Measurements from ENCODE around the gene IGSF6.

DNA sequence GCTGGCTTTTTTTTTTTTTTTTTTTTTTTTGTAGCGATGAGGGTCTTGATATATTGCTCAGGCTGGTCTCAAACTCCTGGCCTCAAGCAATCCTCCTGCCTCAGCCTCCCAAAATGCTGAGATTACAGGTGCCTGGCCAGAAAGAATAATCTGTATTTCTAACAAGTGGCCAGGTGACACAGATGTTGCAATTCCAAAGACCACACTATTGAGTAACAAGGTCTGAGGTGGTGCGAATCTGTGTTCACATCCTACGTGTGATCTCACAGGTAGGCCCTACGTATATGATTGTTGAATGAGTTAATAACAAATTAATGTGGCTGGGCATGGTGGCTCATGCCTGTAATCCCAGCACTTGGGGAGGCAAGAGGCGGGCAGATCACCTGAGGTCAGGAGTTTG, 44.6 kb upstream of the IGSF6 start:
- TF ChIP-seq, protein P1, sequence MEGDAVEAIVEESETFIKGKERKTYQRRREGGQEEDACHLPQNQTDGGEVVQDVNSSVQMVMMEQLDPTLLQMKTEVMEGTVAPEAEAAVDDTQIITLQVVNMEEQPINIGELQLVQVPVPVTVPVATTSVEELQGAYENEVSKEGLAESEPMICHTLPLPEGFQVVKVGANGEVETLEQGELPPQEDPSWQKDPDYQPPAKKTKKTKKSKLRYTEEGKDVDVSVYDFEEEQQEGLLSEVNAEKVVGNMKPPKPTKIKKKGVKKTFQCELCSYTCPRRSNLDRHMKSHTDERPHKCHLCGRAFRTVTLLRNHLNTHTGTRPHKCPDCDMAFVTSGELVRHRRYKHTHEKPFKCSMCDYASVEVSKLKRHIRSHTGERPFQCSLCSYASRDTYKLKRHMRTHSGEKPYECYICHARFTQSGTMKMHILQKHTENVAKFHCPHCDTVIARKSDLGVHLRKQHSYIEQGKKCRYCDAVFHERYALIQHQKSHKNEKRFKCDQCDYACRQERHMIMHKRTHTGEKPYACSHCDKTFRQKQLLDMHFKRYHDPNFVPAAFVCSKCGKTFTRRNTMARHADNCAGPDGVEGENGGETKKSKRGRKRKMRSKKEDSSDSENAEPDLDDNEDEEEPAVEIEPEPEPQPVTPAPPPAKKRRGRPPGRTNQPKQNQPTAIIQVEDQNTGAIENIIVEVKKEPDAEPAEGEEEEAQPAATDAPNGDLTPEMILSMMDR (IDR thresholded peaks at IDR 0.05): no peak
- TF ChIP-seq POLR2A (IDR thresholded peaks at IDR 0.05) (no peak), POLR2AphosphoS5 (IDR thresholded peaks at IDR 0.05; ENCODE audit: insufficient read depth in 1 of 2, low read depth in 1 of 2) (no peak)

All from vagina (tissue), 2 donors.